NCI-H774 (cell line): Measurements from ENCODE around the gene ZNF800.
A peak's percentile ranks its signal among the peaks of the same experiment; 100 is the strongest.

Source experiments
- DNase-seq: peaks from one replicate; lab custom pipeline; 2025; lab: John Stamatoyannopoulos, UW

ZNF800 gene

GRCh38 chr7:127348247-127348631, 44.3 kb downstream of the ZNF800 start:
- no peak for DNase-seq

- DNase-seq: peak; percentile 69
Measured at GRCh38 chr7:127347567-127348246, 44.8 kb downstream of the ZNF800 start.

GRCh38 chr7:127346575-127347256, 45.8 kb downstream of the ZNF800 start:
- DNase-seq: no peak

GRCh38 chr7:127342596-127342995, 49.9 kb downstream of the ZNF800 start:
- no peak for DNase-seq

GRCh38 chr7:127338122-127338521, 54.4 kb downstream of the ZNF800 start:
- DNase-seq: no peak

GRCh38 chr7:127337581-127337980, 54.9 kb downstream of the ZNF800 start:
- DNase-seq: no peak

GRCh38 chr7:127336458-127336857, 56.0 kb downstream of the ZNF800 start:
- no peak for DNase-seq

GRCh38 chr7:127332880-127333279, 59.6 kb downstream of the ZNF800 start:
- DNase-seq: no peak

- no peak for DNase-seq
Measured at GRCh38 chr7:127330070-127330469, 62.4 kb downstream of the ZNF800 start.

GRCh38 chr7:127322832-127323493, 69.5 kb downstream of the ZNF800 start:
- peak; percentile 3 for DNase-seq

GRCh38 chr7:127322351-127322750, 70.2 kb downstream of the ZNF800 start:
- no peak for DNase-seq

GRCh38 chr7:127320974-127321373, 71.5 kb downstream of the ZNF800 start:
- no peak for DNase-seq
